SIG-M5 treated with dmso at 0.1 percent for 504 hours (cell line): ENCODE data around the gene EXD3.
A peak's percentile ranks its signal among the peaks of the same experiment; 100 is the strongest.
"Not testable (repeated sequence)": the region's sequence is repeated elsewhere in the genome, so short reads cannot be mapped to it uniquely, and the experiment has no call there.

ENCODE experiments used
- DNase-seq: peaks from one replicate; lab custom pipeline; 2025; ENCODE audit not compliant: unreplicated experiment; lab: John Stamatoyannopoulos, UW

EXD3 gene

GRCh38 chr9:137348769-137349470 lies 74.0 kb downstream of the EXD3 start:
- DNase-seq, result no peak

DNA sequence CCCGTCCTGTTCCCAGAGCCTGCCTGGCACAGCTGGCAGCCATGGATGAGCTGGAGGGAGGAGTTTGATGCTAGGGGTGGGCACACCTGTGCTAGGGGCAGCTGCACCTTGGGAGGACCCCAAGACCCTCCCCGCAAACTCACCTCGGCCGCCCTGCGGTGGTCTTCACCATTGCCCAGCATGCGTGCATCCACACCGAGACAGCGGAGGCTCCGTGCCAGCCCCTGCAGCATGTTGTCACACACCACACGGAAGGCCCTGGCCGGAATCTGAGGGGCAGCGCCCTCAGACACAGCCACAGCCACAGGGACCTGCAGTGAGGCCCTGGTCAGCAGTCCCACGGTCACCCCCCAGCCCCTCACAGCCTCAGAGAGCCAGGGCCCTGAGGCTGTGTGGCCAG lies 75.0 kb downstream of the EXD3 start:
- no peak for DNase-seq

GRCh38 chr9:137342482-137342881 lies 80.5 kb downstream of the EXD3 start:
- no peak for DNase-seq

DNA sequence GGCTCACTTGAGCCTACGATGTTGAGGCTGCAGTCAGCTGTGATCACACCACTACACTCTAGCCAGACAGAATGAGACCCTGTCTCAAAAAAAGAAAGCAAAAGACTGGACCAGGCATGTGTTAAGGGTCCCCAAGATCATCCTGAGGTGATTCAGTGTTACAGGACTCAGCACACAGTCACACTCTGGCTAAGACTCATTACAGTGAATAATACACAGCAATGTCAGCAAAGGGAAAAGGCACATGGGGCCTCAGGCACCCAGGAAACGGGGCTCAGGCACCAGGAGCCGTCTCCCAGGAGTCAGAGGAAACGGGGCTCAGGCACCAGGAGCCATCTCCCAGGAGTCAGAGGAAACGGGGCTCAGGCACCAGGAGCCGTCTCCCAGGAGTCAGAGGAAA lies 81.7 kb downstream of the EXD3 start:
- no peak for DNase-seq

DNA sequence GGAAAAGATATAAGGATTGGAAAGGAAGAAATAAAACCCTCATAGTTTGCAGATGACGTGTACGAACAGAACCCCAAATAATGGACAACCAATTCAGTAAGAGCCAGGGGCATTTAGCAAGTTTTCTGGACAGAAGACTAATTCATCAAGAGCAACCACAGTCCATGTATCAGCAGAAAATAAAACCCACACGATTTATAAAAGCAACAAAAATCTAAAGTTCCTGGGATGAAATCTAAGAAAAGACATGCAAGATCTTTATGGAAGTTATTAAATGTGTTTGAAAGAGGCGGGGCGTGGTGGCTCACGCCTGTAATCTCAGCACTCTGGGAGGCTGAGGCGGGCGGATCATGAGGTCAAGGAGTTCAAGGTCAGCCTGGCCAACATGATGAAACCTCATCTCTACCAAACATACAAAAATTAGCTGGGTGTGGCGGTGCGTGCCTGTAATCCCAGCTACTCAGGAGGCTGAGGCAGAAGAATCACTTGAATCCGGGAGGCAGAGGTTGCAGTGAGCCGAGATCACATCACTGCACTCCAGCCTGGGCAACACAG lies 83.0 kb downstream of the EXD3 start:
- DNase-seq, result not testable (repeated sequence)

- DNase-seq, result no peak
These were observed 83.7 kb downstream of the EXD3 start for GRCh38 chr9:137339045-137339907.

- no peak for DNase-seq
These were observed 86.2 kb downstream of the EXD3 start for GRCh38 chr9:137336735-137337134.

DNA sequence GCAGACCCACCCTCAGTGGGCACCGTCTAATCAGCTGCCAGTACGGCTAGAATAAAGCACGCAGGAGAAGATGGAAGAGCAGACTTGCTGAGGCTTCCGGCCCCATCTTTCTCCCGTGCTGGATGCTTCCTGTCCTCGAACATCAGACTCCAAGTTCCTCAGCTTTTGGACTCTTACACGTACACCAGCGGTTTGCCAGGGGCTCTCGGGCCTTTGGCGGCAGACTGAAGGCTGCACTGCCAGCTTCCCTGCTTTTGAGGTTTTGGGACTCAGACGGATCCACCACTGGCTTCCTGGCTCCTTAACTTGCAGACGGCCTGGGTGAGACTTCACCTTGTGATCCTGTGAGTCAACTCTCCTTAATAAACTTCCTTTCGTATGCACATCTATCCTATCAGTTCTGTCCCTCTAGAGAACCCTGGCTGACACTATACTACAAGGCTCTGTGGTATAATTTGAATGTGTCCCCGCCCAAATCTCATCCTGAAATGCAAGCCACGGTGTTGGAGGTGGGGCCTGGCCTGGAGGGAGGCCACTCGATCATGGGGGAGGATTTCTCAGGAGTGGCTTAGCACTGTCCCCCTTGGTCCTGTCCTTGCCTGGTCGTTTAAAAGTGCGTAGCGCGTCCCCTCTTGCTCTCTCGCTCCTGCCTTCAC lies 89.8 kb downstream of the EXD3 start:
- DNase-seq, result no peak

- DNase-seq, result no peak
These were observed 91.0 kb downstream of the EXD3 start for GRCh38 chr9:137331929-137332328.

GRCh38 chr9:137330689-137331088 lies 92.3 kb downstream of the EXD3 start:
- no peak for DNase-seq

GRCh38 chr9:137329590-137329989 lies 93.4 kb downstream of the EXD3 start:
- not testable (repeated sequence) for DNase-seq

- not testable (repeated sequence) for DNase-seq
These were observed 95.1 kb downstream of the EXD3 start for GRCh38 chr9:137327641-137328550.

DNA sequence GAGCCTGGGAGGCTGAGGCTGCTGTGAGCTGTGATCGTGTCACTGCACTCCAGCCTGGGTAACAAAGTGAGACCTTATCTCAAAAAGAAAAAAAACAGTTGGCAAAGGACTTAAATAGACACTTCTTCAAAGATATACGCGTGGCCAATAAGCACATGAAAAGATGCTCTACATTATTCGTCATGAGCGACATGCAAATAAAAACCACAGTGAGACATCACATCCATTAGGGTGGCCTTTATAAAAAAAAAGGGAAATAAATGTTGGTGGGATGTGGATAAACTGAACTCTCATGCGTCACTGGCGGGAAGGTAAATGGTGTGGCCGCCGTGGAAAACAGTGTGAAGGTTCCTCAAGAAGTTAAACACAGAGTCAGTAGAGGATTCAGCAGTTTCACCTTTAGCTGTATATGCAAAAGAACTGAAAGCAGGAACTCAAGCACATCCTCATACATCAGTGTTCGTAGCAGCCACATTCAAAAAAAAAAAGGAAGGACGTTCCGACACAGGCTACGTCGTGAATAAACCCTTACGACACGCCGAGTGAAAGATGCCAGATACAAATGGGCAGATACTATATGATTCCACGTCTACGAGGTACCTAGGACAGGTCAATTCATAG lies 96.4 kb downstream of the EXD3 start:
- no peak for DNase-seq

DNA sequence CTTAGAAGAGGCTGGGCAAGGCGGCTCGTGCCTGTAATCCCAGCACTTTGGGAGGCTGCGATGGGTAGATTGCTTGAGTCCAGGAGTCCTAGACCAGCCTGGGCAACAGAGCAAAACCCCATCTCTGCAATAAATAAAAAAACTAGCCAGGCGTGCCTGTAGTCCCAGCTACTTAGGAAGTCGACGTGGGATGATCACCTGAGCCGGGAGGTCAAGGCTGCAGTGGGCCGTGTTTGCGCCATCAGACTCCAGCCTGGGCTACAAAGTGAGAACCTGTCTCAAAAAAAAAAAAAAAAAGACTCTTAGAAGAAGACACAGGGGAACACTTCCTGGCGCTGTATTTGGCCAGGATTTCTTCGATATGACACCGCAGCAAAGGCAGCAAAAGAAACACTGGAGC lies 97.2 kb downstream of the EXD3 start:
- no peak for DNase-seq

GRCh38 chr9:137325124-137325523 lies 97.8 kb downstream of the EXD3 start:
- DNase-seq, result no peak

GRCh38 chr9:137323531-137324331 lies 99.2 kb downstream of the EXD3 start:
- no peak for DNase-seq

DNA sequence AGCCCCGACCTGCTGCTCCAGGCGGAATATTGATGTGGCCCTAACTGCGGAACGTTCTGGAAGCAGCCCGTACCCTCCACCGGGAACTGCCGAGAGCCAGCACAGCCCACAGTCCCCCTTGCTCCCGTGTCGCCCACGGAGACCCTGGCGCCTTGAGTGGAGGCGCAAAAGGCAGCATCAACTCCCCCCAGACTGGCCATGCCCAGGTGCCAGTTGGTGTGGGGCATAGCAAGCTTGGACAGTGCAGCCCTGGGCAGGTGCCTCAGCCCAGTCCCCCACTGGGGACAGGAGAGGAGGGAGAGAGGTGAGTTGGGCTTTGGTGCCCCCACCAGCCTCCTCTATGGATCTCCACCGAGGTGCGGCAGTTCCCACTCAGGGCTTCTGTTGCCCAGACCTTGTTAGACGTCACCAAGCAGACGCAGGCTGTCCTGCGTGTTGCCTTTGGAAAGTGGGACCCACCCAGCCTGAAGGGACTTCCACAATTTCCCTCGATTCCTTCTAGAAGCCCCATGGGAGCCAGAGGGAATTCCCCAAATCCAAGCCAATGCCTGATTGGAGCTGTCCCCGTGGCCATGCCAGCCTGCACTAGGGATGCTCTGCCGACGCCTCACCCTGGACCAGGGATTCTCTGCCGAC lies 101.1 kb downstream of the EXD3 start:
- DNase-seq, result no peak

- peak; percentile 44 for DNase-seq
These were observed 102.2 kb downstream of the EXD3 start for GRCh38 chr9:137320555-137321384.
